ENCODE data around the gene USH1G. TPM values are rescaled to one million over a fixed set of nuclear protein-coding genes. Genes with fewer than 3 reads are reported as not detected.
"Not testable (repeated sequence)": the region's sequence is repeated elsewhere in the genome, so short reads cannot be mapped to it uniquely, and the experiment has no call there.

Gene USH1G
- total RNA-seq, 2 experiments from 2014 or later: not detected

DNA sequence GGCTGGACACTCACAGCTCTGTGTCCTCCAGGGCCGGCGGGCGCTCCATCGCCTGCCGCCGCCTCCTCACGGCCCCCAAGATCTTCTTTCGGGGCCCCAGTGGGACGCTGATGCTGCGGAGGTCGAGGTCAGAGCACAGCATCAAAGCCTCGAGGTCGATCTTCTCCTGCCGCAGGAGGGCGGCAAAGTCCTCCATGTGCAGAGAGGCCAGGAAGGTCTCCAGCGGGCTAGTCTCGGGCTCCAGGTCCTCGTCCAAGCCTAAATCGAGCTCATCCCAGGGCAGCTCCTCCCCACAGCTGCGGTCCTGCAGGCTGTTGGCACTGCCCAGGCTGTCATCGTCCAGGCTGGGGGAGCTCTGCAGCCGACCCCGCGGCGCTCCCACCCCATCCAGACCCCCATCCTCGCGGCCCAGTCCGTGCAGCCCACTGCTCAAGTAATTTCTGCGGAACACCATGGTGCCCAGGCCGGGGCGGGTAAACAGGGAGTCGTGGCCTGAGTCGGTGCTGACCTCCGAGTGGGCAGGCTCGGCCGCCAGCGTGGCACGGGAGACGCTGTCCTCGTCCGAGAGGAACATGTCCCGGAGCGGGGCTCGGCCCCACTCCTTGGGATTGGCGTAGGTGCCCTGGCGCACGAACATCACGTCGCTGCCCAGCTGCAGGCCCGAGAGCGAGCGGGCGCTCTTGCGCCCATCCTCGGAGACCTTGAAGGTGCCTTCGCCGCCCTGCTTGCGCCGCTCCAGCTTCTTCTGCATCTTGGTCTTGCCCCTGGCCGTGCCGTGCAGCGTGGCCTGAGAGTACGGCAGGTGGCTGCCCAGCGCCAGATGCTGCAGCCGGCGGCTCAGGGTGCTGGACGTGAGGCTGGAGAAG is 3.4 kb downstream of the USH1G start:
- no peaks in the 10 kb centered on the region for H3K9me3 Mint-ChIP-seq (ENCODE audit: low read depth)

GRCh38 chr17:74918906-74919305 is 4.1 kb downstream of the USH1G start:
- H3K27ac Mint-ChIP-seq: no peak overlapping the region
- H3K4me1 Mint-ChIP-seq: peaks cover 6% of the 10 kb centered on the region
- CTCF ChIA-PET: interaction anchor here (1.0 to 8.2 kb wide), 3 partner anchors 17 to 53 kb away, joined by 3 to 116 read pairs (median 4); no protein-coding TSS in a partner anchor
- H3K4me3 Mint-ChIP-seq: no peak overlapping the region
- no peak for DNase-seq
- H3K9me3 Mint-ChIP-seq (ENCODE audit: low read depth): no peaks in the 10 kb centered on the region
- H3K36me3 Mint-ChIP-seq: no peaks in the 10 kb centered on the region
- ATAC-seq: no peak
- peaks cover 46% of the 10 kb centered on the region for H3K27me3 Mint-ChIP-seq

More for the DNA sequence above, 3.4 kb downstream of the USH1G start:
- H3K4me3 Mint-ChIP-seq: no peak overlapping the region
- no peak for DNase-seq
- H3K4me1 Mint-ChIP-seq: peaks cover 6% of the 10 kb centered on the region
- no peaks in the 10 kb centered on the region for H3K36me3 Mint-ChIP-seq
- no peak overlapping the region for H3K27ac Mint-ChIP-seq
- peaks cover 52% of the 10 kb centered on the region for H3K27me3 Mint-ChIP-seq
- no peak for ATAC-seq
- CTCF ChIA-PET: interaction anchor here (0.6 to 8.2 kb wide), 4 partner anchors 18 to 54 kb away, joined by 3 to 116 read pairs (median 4); no protein-coding TSS in a partner anchor

DNA sequence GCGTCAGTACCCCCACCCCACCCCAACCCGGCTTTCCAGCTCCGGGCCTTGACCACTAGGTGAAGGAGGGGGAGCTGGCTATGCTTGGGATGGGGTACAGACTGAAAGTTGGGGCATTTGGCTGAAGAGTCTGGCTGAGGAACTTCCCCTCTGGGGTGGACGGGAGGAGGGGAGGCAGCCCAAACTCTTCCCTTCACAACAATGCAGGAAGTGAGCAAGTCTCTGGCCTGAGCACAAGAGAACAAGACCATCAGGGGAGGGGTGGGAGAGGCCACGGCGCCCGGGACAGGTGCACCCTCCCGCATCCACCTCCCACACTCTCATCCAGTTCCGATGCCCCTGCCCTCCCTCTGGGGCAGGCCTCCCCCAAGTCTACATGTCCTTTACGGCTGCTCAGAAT is 5.6 kb downstream of the USH1G start:
- Mint-ChIP-seq H3K27me3 (peaks cover 33% of the 10 kb centered on the region), H3K36me3 (no peaks in the 10 kb centered on the region), H3K4me1 (no peaks in the 10 kb centered on the region), H3K4me3 (no peak overlapping the region), H3K27ac (no peak overlapping the region), H3K9me3 (ENCODE audit: low read depth) (no peaks in the 10 kb centered on the region)
- CTCF ChIA-PET: interaction anchor here (1.1 kb wide), 1 partner anchor 126 kb away, joined by 6 read pairs; no protein-coding TSS in a partner anchor
- ATAC-seq (no peak), DNase-seq (no peak)

DNA sequence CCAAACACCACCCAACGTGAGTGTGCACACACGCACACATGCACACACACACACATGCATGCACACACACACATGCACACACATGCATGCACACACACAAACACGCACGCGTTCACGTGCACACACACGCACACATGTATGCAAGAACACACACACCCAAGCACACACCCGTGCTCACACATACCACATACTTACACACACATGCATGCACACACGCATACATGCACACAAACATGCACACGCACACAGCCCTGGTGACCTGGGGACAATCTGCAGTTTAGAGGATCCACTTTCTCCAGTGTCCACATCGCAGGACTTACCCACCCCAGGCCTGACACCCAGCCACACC is 6.2 kb downstream of the USH1G start:
- no peak overlapping the region for H3K4me3 Mint-ChIP-seq
- DNase-seq (no peak), ATAC-seq (no peak)
- no peaks in the 10 kb centered on the region for H3K9me3 Mint-ChIP-seq (ENCODE audit: low read depth)
- H3K4me1 Mint-ChIP-seq: no peaks in the 10 kb centered on the region
- no peak overlapping the region for H3K27ac Mint-ChIP-seq
- peaks cover 29% of the 10 kb centered on the region for H3K27me3 Mint-ChIP-seq
- no peaks in the 10 kb centered on the region for H3K36me3 Mint-ChIP-seq
- CTCF ChIA-PET: interaction anchor here (0.8 to 1.1 kb wide), 2 partner anchors 11 to 126 kb away, joined by 3 to 6 read pairs; no protein-coding TSS in a partner anchor

GRCh38 chr17:74916136-74916850 is 6.8 kb downstream of the USH1G start:
- ATAC-seq (no peak), DNase-seq (no peak)
- no peak overlapping the region for H3K4me3 Mint-ChIP-seq
- no peaks in the 10 kb centered on the region for H3K9me3 Mint-ChIP-seq (ENCODE audit: low read depth)
- H3K4me1 Mint-ChIP-seq: no peaks in the 10 kb centered on the region
- H3K27ac Mint-ChIP-seq: no peak overlapping the region
- H3K36me3 Mint-ChIP-seq: no peaks in the 10 kb centered on the region
- CTCF ChIA-PET: interaction anchor here (0.8 to 1.1 kb wide), 2 partner anchors 10 to 125 kb away, joined by 3 to 6 read pairs; no protein-coding TSS in a partner anchor
- H3K27me3 Mint-ChIP-seq: peaks cover 23% of the 10 kb centered on the region

GRCh38 chr17:74911423-74911822 is 11.6 kb downstream of the USH1G start:
- H3K27ac Mint-ChIP-seq; H3K9me3 Mint-ChIP-seq (ENCODE audit: low read depth); CTCF ChIA-PET; H3K4me1 Mint-ChIP-seq; H3K4me3 Mint-ChIP-seq; H3K27me3 Mint-ChIP-seq; ATAC-seq; DNase-seq; H3K36me3 Mint-ChIP-seq: not testable (repeated sequence)

GRCh38 chr17:74909097-74909496 is 14.0 kb downstream of the USH1G start:
- H3K36me3 Mint-ChIP-seq; H3K4me1 Mint-ChIP-seq; H3K4me3 Mint-ChIP-seq; H3K9me3 Mint-ChIP-seq (ENCODE audit: low read depth); CTCF ChIA-PET; ATAC-seq; H3K27ac Mint-ChIP-seq; DNase-seq: not testable (repeated sequence)
- H3K27me3 Mint-ChIP-seq: peaks cover 10% of the 10 kb centered on the region

DNA sequence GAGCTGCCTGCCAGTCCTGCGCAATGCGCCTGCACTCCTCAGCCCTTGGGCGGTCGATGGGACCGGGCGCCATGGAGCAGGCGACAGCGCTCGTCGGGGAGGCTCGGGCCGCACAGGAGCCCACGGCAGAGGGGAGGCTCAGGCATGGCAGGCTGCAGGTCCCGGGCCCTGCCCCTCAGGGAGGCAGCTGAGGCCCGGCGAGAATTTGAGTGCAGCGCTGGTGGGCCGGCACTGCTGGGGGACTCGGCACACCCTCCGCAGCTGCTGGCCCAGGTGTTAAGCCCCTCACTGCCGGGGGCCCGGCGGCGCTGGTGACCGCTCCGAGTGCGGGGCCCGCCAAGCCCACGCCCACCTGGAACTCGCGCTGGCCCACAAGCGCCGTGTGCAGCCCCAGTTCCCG is 16.0 kb downstream of the USH1G start:
- peaks cover 17% of the 10 kb centered on the region for H3K27me3 Mint-ChIP-seq
- ATAC-seq: no peak
- DNase-seq: no peak
- CTCF ChIA-PET: interaction anchor here (1.3 kb wide), 1 partner anchor 18 kb away, joined by 3 read pairs; no protein-coding TSS in a partner anchor
- no peak overlapping the region for H3K4me3 Mint-ChIP-seq
- no peaks in the 10 kb centered on the region for H3K4me1 Mint-ChIP-seq
- no peaks in the 10 kb centered on the region for H3K9me3 Mint-ChIP-seq (ENCODE audit: low read depth)
- H3K27ac Mint-ChIP-seq: no peak overlapping the region
- no peaks in the 10 kb centered on the region for H3K36me3 Mint-ChIP-seq

DNA sequence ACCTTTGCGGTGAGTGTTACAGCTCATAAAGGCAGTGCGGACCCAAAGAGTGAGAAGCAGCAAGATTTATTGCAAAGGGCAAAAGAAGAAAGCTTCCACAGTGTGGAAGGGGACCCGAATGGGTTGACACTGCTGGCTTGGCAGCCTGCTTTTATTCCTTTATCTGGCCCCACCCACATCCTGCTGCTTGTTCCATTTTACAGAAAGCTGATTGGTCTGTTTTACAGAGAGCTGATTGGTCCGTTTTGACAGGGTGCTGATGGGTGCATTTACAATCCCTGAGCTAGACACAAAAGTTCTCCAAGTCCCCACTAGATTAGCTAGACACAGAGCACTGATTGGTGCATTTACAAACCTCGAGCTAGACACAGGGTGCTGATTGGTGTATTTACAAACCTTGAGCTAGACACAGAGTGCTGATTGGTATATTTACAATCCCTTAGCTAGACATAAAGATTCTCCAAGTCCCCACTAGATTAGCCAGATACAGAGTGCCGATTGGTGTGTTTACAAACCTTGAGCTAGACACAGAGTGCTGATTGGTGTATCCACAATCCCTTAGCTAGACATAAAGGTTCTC is 16.8 kb downstream of the USH1G start:
- peaks cover 17% of the 10 kb centered on the region for H3K27me3 Mint-ChIP-seq
- H3K4me3 Mint-ChIP-seq; H3K27ac Mint-ChIP-seq; H3K4me1 Mint-ChIP-seq; DNase-seq; H3K9me3 Mint-ChIP-seq (ENCODE audit: low read depth); ATAC-seq; H3K36me3 Mint-ChIP-seq: not testable (repeated sequence)
- CTCF ChIA-PET: interaction anchor here (0.8 to 1.3 kb wide), 2 partner anchors 10 to 19 kb away, joined by 3 read pairs; no protein-coding TSS in a partner anchor

GRCh38 chr17:74904687-74905409 is 18.2 kb downstream of the USH1G start:
- Mint-ChIP-seq H3K27ac (no peak overlapping the region), H3K36me3 (no peaks in the 10 kb centered on the region), H3K9me3 (ENCODE audit: low read depth) (no peaks in the 10 kb centered on the region), H3K4me3 (no peak overlapping the region), H3K27me3 (peaks cover 17% of the 10 kb centered on the region), H3K4me1 (no peaks in the 10 kb centered on the region)
- DNase-seq (no peak), ATAC-seq (no peak)
- CTCF ChIA-PET: no interaction called here

DNA sequence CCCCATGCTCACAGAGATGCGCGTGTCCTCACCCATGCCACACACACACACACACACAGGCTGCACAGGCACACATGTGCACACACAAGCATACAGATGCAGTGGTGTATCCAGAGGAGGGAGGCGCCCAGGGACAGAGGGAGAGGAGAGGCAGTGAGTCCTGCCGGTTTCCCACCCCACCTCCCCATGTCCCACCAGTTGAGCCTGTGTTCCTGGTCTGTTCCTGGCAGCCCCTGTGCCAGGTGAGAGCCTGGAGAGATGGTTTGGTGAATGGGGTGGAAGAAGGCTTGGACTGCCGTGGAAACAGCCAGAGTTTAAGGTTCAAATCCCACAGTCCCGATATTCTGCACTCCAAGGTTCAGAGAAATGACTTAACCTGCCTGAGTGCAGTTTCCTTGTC is 19.4 kb downstream of the USH1G start:
- Mint-ChIP-seq H3K27ac (no peak overlapping the region), H3K36me3 (no peaks in the 10 kb centered on the region), H3K27me3 (peaks cover 13% of the 10 kb centered on the region), H3K4me1 (no peaks in the 10 kb centered on the region), H3K4me3 (no peak overlapping the region), H3K9me3 (ENCODE audit: low read depth) (no peaks in the 10 kb centered on the region)
- no peak for ATAC-seq
- DNase-seq: no peak
- CTCF ChIA-PET: no interaction called here

- H3K27me3 Mint-ChIP-seq: peaks cover 13% of the 10 kb centered on the region
- DNase-seq (no peak), ATAC-seq (no peak)
- H3K27ac Mint-ChIP-seq: no peak overlapping the region
- CTCF ChIA-PET: no interaction called here
- no peak overlapping the region for H3K4me3 Mint-ChIP-seq
- no peaks in the 10 kb centered on the region for H3K9me3 Mint-ChIP-seq (ENCODE audit: low read depth)
- H3K36me3 Mint-ChIP-seq: no peaks in the 10 kb centered on the region
- no peaks in the 10 kb centered on the region for H3K4me1 Mint-ChIP-seq
These were observed 20.0 kb downstream of the USH1G start for GRCh38 chr17:74903034-74903433.
